Trophoblast cell (in vitro differentiated cells and primary cell): ENCODE measurements around the gene MLLT1.

Source experiments
- DNase-seq, 2 donors: peaks; one replicate each; pipeline ENCODE4 v3.0.0-alpha.2; 2016
- H2AFZ ChIP-seq: 2 replicates; pipeline ENCODE4 v1.6.1; 2013; ENCODE audit warnings: low read length, moderate library complexity, mild to moderate bottlenecking; ENCODE audit not compliant: insufficient read depth, poor library complexity
- H2AK5ac ChIP-seq: 2 replicates; pipeline ENCODE4 v1.6.1; 2013; ENCODE audit warnings: mild to moderate bottlenecking, low read length
- H2BK120ac ChIP-seq: 2 replicates; pipeline ENCODE4 v1.6.1; 2013; ENCODE audit warnings: low read length, mild to moderate bottlenecking, moderate library complexity; ENCODE audit not compliant: insufficient read depth, poor library complexity
- H2BK12ac ChIP-seq: 2 replicates; pipeline ENCODE4 v1.6.1; 2013; ENCODE audit warnings: mild to moderate bottlenecking, low read length, moderate library complexity
- H2BK5ac ChIP-seq: 2 replicates; pipeline ENCODE4 v1.6.1; 2013; ENCODE audit warnings: low read length, low read depth, moderate library complexity, mild to moderate bottlenecking; ENCODE audit not compliant: poor library complexity
- H3K14ac ChIP-seq: 2 replicates; pipeline ENCODE4 v1.6.1; 2013; ENCODE audit warnings: mild to moderate bottlenecking, low read length
- H3K18ac ChIP-seq: 2 replicates; pipeline ENCODE4 v1.6.1; 2013; ENCODE audit warnings: mild to moderate bottlenecking, low read length
- H3K23ac ChIP-seq: 2 replicates; pipeline ENCODE4 v1.6.1; 2013; ENCODE audit warnings: low read length
- H3K27ac ChIP-seq: 2 replicates; pipeline ENCODE4 v1.5.1; 2013; ENCODE audit warnings: low read depth, mild to moderate bottlenecking, inconsistent platforms, low read length, moderate library complexity
- H3K27me3 ChIP-seq: 2 replicates; pipeline ENCODE4 v1.6.1; 2013; ENCODE audit warnings: inconsistent platforms, mild to moderate bottlenecking, low read length, moderate library complexity; ENCODE audit not compliant: insufficient read depth
- H3K36me3 ChIP-seq, 2 experiments: 1 replicate in 1 of 2; 2 replicates in 1 of 2; pipeline ENCODE4 v1.6.1; 2013; ENCODE audit warnings: low read length in 2 of 2, mild to moderate bottlenecking in 2 of 2, moderate library complexity in 1 of 2; ENCODE audit not compliant: insufficient read depth in 2 of 2, control insufficient read depth in 1 of 2
- H3K4ac ChIP-seq: 2 replicates; pipeline ENCODE4 v1.6.1; 2013; ENCODE audit warnings: low read depth, mild to moderate bottlenecking, low read length, moderate library complexity
- H3K4me1 ChIP-seq, 2 experiments: 1 replicate in 1 of 2; 2 replicates in 1 of 2; pipeline ENCODE4 v1.6.1; 2013; ENCODE audit warnings: low read length in 2 of 2, mild to moderate bottlenecking in 2 of 2, moderate library complexity in 1 of 2; ENCODE audit not compliant: insufficient read depth in 2 of 2, control insufficient read depth in 1 of 2
- H3K4me2 ChIP-seq: 2 replicates; pipeline ENCODE4 v1.6.1; 2013; ENCODE audit warnings: inconsistent platforms, mild to moderate bottlenecking, low read length, moderate library complexity
- H3K4me3 ChIP-seq: 2 replicates; pipeline ENCODE4 v1.5.1; 2013; ENCODE audit warnings: mild to moderate bottlenecking, low read depth, low read length, inconsistent platforms
- H3K79me1 ChIP-seq: one replicate; pipeline ENCODE4 v1.6.1; 2013; ENCODE audit warnings: low read length
- H3K79me2 ChIP-seq: 2 replicates; pipeline ENCODE4 v1.6.1; 2013; ENCODE audit warnings: low read length, mild to moderate bottlenecking; ENCODE audit not compliant: control insufficient read depth, insufficient read depth, poor library complexity
- H3K9ac ChIP-seq: 2 replicates; pipeline ENCODE4 v1.6.1; 2013; ENCODE audit warnings: mild to moderate bottlenecking, low read length
- H3K9me3 ChIP-seq: 2 replicates; pipeline ENCODE4 v1.6.1; 2013; ENCODE audit warnings: low read depth, mild to moderate bottlenecking, control low read depth, inconsistent platforms, low read length; ENCODE audit not compliant: insufficient read depth
- H4K12ac ChIP-seq: 2 replicates; pipeline ENCODE4 v1.6.1; 2013; ENCODE audit warnings: low read depth, mild to moderate bottlenecking, low read length, moderate library complexity
- H4K8ac ChIP-seq: 2 replicates; pipeline ENCODE4 v1.6.1; 2013; ENCODE audit warnings: low read depth, mild to moderate bottlenecking, low read length, moderate library complexity
- H4K91ac ChIP-seq: one replicate; pipeline ENCODE4 v1.6.1; 2013; ENCODE audit warnings: low read depth, mild to moderate bottlenecking, low read length, moderate library complexity
- WGBS: extraction: QIAGEN DNeasy Blood & Tissue Kit; methylation state at CpG from one replicate; pipeline ENCODE4 v1.1.7; 2013; ENCODE audit warnings: missing lambda C conversion rate; ENCODE audit not compliant: insufficient read length, insufficient coverage; ENCODE audit errors: extremely low coverage; 5-methylcytosine and 5-hydroxymethylcytosine counted together

Gene MLLT1

GRCh38 chr19:6210091-6210490 lies 69.7 kb downstream of the MLLT1 start:
- no peak overlapping the region for H2AK5ac ChIP-seq
- H2BK12ac ChIP-seq = no peak overlapping the region
- H3K9ac ChIP-seq = no peak overlapping the region
- no peak overlapping the region for H3K14ac ChIP-seq
- no peak overlapping the region for H3K4me3 ChIP-seq
- WGBS = 100% methylated on average over 1 of the region's 7 CpGs
- H3K4me1 ChIP-seq = peaks cover 0 to 2% of the 10 kb centered on the region in 2 experiments
- H3K36me3 ChIP-seq = peaks cover 33 to 41% of the 10 kb centered on the region in 2 experiments
- peaks cover 4% of the 10 kb centered on the region for H3K79me1 ChIP-seq
- H3K79me2 ChIP-seq = no peaks in the 10 kb centered on the region
- H3K18ac ChIP-seq = no peak overlapping the region
- H4K12ac ChIP-seq = no peak overlapping the region
- no peak overlapping the region for H4K91ac ChIP-seq
- no peak overlapping the region for H2BK120ac ChIP-seq
- DNase-seq = no peak
- no peak overlapping the region for H3K27ac ChIP-seq
- no peak overlapping the region for H3K4ac ChIP-seq
- no peak overlapping the region for H3K4me2 ChIP-seq
- H2AFZ ChIP-seq = no peak overlapping the region
- no peaks in the 10 kb centered on the region for H3K9me3 ChIP-seq
- H3K23ac ChIP-seq = no peak overlapping the region
- H4K8ac ChIP-seq = no peak overlapping the region
- H2BK5ac ChIP-seq = no peak overlapping the region
- no peaks in the 10 kb centered on the region for H3K27me3 ChIP-seq

- H2BK12ac ChIP-seq = no peak overlapping the region
- WGBS = 99% methylated on average over 3 of the region's 4 CpGs
Measured at GRCh38 chr19:6209680-6210079, 70.1 kb downstream of the MLLT1 start.

DNA sequence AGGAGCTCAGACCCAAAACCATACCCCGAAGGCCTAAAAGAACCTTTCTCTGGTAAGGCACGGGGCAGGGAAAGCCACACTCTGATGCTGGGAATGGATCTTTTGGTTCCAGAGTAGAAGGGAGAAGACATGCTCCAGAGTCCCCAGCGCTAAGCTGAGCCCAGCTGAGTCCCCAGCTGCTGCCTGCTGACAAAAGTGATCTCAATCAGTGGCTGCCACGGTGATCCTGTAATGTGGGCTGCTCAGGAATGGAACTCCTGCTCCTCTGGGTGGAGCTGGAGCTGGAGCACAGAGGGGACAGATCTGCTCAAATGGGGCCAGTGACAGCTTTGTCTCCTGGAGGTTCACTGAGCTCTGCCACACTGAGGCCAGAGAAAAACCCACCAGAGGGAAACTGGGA lies 70.5 kb downstream of the MLLT1 start:
- H2AK5ac ChIP-seq = no peak overlapping the region
- no peak overlapping the region for H4K91ac ChIP-seq
- no peak overlapping the region for H3K27ac ChIP-seq
- peaks cover 0 to 4% of the 10 kb centered on the region in 2 experiments for H3K4me1 ChIP-seq
- DNase-seq = no peak
- no peak overlapping the region for H4K8ac ChIP-seq
- H3K79me1 ChIP-seq = peaks cover 6% of the 10 kb centered on the region
- H3K4ac ChIP-seq = no peak overlapping the region
- H4K12ac ChIP-seq = no peak overlapping the region
- no peaks in the 10 kb centered on the region for H3K79me2 ChIP-seq
- H2AFZ ChIP-seq = no peak overlapping the region
- no peak overlapping the region for H3K18ac ChIP-seq
- H3K4me2 ChIP-seq = no peak overlapping the region
- H3K4me3 ChIP-seq = no peak overlapping the region
- WGBS = no CpG with 5 or more reads among the region's 4 CpGs
- H3K36me3 ChIP-seq = peaks cover 29 to 34% of the 10 kb centered on the region in 2 experiments
- no peaks in the 10 kb centered on the region for H3K27me3 ChIP-seq
- no peak overlapping the region for H3K9ac ChIP-seq
- H3K23ac ChIP-seq = no peak overlapping the region
- H2BK12ac ChIP-seq = no peak overlapping the region
- no peak overlapping the region for H2BK5ac ChIP-seq
- H3K9me3 ChIP-seq = no peaks in the 10 kb centered on the region
- H2BK120ac ChIP-seq = no peak overlapping the region
- H3K14ac ChIP-seq = no peak overlapping the region

More at GRCh38 chr19:6209680-6210079, 70.1 kb downstream of the MLLT1 start:
- Histone ChIP-seq H3K27ac (no peak overlapping the region), H2AK5ac (no peak overlapping the region), H3K4me2 (no peak overlapping the region), H3K36me3 (peaks cover 29 to 37% of the 10 kb centered on the region in 2 experiments), H3K4ac (no peak overlapping the region), H4K8ac (no peak overlapping the region), H3K9ac (no peak overlapping the region), H4K12ac (no peak overlapping the region), H3K14ac (no peak overlapping the region), H3K9me3 (no peaks in the 10 kb centered on the region), H2AFZ (no peak overlapping the region), H3K27me3 (no peaks in the 10 kb centered on the region), H3K18ac (no peak overlapping the region), H3K4me3 (no peak overlapping the region), H4K91ac (no peak overlapping the region), H3K4me1 (peaks cover 0 to 4% of the 10 kb centered on the region in 2 experiments), H3K79me1 (peaks cover 6% of the 10 kb centered on the region), H2BK120ac (no peak overlapping the region), H2BK5ac (no peak overlapping the region), H3K23ac (no peak overlapping the region), H3K79me2 (no peaks in the 10 kb centered on the region)
- no peak for DNase-seq

DNA sequence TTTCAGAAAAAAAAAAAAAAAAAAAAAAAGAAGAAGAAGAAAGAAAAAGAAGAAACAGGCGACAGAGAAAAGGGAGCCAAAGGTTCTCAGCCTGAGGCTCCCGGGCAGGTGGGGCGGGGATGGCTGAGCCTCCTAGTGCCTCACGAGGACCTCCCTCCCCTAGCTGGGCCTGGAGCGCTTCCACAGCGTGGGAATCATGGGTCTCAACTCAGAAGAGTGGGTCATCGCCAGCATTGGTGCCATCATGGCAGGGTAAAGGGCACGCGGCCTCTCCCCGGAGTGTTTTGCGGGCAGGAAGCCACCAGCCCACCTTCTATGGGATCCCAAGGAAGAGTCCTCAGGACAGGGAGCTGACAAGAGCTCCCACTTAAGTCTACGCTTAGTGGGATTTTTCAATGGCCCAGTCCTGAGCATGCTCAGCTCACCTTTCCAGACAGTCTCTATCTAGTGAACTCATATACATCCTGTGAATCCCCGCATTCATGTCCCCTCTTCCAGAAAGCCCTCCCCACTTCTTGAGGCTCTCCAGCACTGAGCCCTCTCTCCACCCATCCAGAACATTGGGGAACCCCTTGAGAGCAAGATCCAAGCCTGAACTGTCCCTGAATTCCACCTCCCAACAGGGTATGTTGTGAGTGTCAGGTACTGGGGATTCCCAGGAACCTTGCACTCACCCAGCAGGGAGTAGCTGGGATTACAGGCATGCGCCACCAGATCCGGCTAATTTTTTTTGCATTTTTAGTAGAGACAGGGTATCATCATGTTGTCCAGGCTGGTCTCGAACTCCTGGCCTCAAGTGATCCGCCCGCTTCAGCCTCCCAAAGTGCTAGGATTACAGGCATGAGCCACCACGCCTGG lies 74.7 kb downstream of the MLLT1 start:
- Histone ChIP-seq H3K27ac (peak overlapping the region; percentile 85), H3K18ac (peak overlapping the region; percentile 29), H4K8ac (no peak overlapping the region), H2BK120ac (peak overlapping the region; percentile 80), H2BK12ac (no peak overlapping the region), H3K9ac (peak overlapping the region; percentile 36), H4K12ac (peak overlapping the region; percentile 63), H3K4me2 (no peak overlapping the region), H4K91ac (peak overlapping the region; percentile 86), H3K23ac (no peak overlapping the region), H3K14ac (peak overlapping the region; percentile 66), H3K9me3 (no peaks in the 10 kb centered on the region), H3K4me3 (no peak overlapping the region), H3K27me3 (no peaks in the 10 kb centered on the region), H3K36me3 (no peaks in the 10 kb centered on the region), H3K4me1 (peaks cover 0 to 4% of the 10 kb centered on the region in 2 experiments), H2BK5ac (peak overlapping the region; percentile 87), H3K4ac (peak overlapping the region; percentile 39), H2AFZ (peak overlapping the region; percentile 23), H3K79me2 (no peaks in the 10 kb centered on the region), H2AK5ac (peak overlapping the region; percentile 35), H3K79me1 (peaks cover 9% of the 10 kb centered on the region)
- no CpG with 5 or more reads among the region's 19 CpGs for WGBS
- peak in 1 of 2 donors; percentile 19 for DNase-seq
